ENCODE measurements around the gene ROR2. TPM values are rescaled to one million over a fixed set of nuclear protein-coding genes. Genes with fewer than 3 reads are reported as not detected.

Gene ROR2
- total RNA-seq, 4 donors from 2014 or later: 0.19 to 1.7 (median 0.38) TPM

DNA sequence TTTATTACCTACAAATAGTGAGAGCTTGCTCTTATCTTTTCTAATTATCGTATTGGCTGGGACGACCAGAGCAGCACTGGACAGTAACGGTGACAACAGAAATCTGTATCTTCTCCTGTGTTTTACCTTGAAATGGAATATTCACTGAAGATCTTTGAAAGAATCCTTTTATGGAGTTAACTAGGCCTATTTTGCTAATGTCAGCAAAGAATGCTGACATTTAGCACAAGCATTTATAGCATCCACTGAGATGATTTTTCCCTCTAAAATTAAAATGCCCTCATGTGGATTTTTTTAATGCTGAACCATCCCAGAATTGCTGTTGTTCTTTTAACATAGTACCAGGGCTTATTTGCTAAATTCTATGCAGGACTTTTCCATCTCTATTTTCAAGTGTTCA, 59.4 kb downstream of the ROR2 start:
- TF ChIP-seq, protein P1, sequence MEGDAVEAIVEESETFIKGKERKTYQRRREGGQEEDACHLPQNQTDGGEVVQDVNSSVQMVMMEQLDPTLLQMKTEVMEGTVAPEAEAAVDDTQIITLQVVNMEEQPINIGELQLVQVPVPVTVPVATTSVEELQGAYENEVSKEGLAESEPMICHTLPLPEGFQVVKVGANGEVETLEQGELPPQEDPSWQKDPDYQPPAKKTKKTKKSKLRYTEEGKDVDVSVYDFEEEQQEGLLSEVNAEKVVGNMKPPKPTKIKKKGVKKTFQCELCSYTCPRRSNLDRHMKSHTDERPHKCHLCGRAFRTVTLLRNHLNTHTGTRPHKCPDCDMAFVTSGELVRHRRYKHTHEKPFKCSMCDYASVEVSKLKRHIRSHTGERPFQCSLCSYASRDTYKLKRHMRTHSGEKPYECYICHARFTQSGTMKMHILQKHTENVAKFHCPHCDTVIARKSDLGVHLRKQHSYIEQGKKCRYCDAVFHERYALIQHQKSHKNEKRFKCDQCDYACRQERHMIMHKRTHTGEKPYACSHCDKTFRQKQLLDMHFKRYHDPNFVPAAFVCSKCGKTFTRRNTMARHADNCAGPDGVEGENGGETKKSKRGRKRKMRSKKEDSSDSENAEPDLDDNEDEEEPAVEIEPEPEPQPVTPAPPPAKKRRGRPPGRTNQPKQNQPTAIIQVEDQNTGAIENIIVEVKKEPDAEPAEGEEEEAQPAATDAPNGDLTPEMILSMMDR (IDR thresholded peaks at IDR 0.05; ENCODE audit: low read depth): no peak

DNA sequence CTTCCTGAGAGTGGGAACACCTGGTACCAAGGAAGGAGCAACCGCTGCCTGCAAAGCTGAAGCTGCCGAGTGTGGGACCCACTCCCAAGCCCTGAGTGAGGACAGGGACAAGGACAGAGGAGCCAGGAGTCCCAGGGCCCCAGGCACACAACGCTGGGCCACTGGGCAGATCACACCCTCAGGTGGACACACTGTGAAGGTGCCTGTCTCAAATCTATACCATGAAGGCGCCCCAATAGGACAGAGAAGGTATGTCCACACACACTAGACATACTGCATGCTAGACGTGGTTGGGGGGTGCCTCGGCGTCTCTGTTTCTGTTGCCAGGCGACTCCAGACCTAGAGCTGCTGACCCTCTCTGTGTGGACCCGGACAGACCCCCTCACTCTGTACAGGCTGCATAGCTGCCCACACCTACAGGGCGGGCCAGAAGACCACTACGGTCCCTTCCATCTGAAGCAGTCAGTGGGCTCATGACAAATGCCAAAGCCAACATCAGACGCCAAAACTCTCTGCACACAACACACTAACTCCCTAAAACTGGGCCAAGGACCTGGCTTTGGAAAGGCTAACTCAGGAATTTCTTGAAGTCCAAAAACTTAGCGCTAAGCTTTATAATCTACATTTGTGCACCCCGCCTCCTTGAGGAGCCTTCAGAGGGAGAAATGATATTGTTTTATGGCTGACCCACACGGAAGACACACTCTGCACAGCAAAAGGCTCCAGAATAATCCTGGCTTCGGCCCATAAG, 60.7 kb downstream of the ROR2 start:
- TF ChIP-seq, protein P1 (IDR thresholded peaks at IDR 0.05; ENCODE audit: low read depth): no peak

DNA sequence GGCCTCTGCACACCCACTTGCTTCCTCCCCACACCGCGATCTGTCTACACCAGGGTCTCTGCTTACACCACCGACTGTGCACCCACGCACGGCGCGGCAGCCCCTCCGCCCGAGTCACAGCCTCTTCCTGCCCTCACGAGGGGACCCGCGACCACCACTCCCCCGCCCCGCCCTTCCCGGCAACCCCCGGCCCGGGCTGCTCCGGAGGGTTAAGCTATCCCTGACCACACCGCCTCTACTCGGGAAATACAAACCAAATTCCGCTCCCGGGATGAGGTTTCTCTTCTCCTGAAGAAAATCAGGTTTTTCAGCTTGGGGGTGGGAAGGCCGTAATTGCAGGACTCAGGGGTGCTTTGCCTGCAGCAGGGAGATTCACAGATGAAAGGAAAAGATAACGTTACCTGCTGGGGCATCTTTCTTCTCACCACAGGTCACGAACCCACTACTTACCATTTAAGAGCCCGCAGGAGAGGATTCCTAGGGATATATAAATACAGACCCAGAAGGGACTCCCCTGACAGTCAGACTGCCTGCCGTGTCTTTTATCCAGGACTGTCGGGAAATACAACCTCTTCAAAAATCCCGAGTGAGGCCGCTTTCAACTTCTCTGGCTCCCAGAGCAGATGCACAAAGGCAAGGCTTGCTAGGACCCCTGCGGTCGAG, 63.5 kb downstream of the ROR2 start:
- TF ChIP-seq, protein P1 (IDR thresholded peaks at IDR 0.05; ENCODE audit: low read depth): no peak

DNA sequence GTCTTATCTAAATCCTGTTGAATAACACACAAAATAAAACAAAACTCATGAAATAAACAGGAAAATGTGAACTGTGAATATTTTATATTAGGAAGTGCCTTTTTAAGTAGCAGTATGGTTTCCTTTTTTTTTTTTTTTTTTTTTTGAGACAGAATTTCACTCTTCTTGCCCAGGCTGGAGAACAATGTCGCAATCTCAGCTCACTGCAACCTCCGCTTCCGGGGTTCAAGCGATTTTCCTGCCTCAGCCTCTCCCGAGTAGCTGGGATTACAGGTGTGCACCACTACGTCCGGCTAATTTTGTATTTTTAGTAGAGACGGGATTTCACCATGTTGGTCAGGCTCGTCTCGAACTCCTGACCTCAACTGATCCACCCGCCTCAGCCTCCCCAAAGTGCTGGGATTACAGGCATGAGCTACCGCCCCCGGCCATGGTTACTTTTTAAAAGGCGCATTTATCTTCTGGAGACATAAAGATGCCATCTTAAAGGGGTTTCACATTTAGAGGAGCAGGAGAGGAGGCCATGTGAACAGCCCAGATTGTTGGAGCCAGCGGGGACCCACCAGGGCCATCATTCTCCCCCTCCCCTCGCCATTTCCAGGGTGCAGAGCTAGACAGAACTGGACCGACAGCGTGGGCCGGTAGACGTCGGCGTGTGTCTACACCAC, 64.1 kb downstream of the ROR2 start:
- TF ChIP-seq, protein P1 (IDR thresholded peaks at IDR 0.05; ENCODE audit: low read depth): no peak

DNA sequence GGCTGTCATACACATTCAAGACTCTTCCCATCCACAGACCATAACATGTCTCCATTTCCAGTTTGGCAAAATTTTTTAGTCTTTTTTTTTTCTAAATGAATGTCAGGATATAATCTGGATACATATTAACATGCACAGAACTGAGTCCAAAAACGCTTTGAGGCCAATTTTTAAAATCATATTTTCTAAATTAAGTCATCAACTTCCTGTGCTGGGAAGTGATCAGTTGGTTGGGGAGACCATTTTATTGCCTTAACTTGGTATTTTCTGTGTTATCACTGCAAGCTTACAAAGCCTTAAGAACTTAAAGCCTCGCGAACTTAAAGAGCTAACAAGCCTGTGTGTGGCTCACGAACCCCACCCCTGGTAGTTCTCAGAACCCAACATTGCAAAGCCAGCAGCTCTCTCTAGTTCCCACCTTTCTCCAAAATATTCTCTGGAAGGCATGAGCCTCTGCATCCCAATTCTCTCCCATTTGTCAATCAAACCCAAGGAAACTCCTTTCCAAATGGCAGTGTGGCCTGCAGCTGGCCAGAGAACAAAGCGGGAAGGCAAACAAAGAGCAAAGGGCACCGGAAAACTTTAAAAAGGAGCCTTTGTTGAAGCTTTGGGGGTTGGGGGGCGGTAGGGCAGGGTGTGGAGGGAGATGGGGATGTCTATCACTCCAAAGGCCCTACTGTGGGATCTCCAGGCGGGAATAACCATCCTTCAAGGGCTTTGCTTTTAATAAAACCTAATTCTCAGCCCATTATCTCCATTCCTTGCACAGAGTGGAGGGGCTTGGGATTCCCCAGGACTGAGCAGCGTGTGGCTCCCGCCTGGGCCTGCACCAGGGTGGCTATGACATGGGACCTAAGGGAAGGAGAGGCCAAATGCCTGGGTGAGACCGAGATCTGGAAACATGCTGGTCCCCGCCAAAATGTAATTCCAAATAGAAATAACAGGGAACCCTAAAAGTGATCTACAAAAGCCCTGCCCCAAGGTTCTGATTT, 65.0 kb downstream of the ROR2 start:
- TF ChIP-seq, protein P1 (IDR thresholded peaks at IDR 0.05; ENCODE audit: low read depth): no peak

DNA sequence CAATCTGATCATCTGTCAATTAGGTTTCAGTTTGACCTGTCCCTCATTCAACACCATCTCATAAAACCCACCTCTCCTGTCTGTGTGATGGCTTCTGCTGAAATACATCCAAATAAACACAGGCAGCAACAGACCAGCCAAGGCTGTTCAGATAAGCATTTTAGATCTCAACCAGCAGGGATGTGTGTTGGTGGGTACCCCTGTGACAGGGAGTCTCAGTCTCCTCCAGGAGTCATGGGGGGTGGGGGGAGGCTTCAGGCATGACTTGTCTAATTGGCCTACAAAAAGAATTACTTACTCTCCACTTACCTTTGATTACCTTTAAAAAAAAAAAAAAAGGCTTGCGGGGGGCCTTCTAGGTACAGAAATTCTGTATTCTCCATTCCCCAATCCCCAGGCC, 65.9 kb downstream of the ROR2 start:
- TF ChIP-seq, protein P1 (IDR thresholded peaks at IDR 0.05; ENCODE audit: low read depth): no peak
